ENCODE data around the gene TMUB1. TPM values are rescaled to one million over a fixed set of nuclear protein-coding genes. Genes with fewer than 3 reads are reported as not detected.

The TMUB1 gene, protein sequence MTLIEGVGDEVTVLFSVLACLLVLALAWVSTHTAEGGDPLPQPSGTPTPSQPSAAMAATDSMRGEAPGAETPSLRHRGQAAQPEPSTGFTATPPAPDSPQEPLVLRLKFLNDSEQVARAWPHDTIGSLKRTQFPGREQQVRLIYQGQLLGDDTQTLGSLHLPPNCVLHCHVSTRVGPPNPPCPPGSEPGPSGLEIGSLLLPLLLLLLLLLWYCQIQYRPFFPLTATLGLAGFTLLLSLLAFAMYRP
- 13.6 and 21.9 TPM in 2 replicates for total RNA-seq

DNA sequence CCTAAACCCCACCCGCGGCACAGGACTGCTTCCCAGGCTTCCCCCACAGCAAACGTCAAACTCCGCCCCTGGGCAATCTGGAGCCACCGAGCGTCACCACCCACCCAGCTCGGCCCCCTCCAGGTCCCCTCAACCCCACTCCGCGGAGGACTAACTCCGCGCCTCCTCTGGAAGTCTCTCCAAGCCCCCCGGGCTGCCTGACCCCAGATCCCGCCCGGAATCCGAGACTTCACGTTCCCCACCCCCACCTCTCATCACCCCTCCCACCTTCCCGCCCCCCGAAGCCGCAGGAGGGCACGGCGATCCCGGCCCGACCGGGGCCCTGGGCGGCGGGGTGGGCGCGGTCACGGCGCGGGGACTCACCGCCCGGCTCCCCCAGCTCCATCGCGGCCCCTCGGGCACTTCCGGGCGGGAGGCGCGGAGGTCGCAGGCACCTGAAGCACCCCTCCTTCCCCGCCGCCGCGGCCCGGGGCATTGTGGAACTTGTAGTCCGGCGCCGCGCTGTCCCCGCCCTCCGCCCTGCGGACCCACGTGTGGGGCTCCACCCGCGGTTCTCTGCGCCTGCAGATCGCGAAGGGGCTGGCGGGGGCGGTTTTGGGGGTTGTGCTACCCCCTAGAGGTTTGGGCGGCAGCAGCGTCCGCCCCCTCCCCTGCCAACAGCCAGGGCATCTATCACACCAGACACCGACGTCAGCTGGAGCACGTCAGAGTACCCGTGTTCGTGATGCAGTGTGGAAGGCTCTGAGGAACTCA is at the start of gene TMUB1:
Gene TMUB1, minus strand, starts transcription at position 423 of the 753 bp plus-strand sequence. CDS start 930 bp downstream, outside the sequence.

DNA sequence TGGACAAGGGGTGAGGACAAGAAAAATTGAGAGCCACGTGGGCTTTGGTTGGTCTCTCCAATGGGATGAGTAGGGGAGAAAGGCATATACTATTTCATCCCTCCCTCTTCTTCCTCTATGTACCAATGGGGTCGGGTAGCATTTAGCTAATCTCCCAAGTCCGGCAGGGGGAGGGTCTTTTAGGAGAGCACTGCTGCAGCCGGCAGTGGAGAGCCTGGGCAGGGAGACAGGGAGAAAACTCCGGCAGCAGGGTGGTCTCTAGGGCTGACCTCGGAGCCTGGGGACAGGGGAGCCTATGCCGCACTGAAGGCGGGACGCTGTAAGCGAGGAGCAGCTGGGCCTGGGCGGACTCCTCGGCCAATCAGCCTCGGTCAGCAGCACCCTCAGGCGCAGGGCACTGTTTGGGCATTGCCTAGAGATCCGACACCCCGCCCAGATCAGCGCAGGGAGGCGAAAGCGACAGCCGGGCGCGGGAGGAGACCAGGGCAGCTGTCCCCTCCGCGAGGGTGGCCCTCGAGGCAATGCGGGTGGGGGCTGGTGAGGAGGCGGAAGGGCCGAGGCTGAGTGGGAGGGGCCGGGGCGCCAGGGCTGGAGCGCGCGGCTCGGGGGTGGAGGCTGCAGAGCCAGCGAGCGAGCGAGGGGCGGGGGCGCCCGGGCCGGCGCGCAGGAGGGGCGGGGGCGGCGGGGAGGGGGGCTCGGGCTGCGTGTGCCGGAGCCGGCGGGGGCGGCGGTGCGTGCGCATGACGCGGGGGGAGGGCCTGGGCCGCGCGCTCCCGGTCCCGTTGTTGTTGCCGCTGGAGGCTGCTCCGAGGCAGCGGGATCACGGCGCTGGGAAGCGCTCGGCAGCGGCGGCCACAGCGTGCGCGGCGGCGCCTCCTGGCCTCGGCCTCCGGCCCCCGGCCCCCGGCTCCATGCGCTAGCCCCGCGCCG is 2.7 kb upstream of the TMUB1 start, which contains the start of gene AGAP3:
Gene AGAP3, plus strand, starts transcription at position 785 of the 930 bp plus-strand sequence. CDS start 267 bp downstream, outside the sequence.

DNA sequence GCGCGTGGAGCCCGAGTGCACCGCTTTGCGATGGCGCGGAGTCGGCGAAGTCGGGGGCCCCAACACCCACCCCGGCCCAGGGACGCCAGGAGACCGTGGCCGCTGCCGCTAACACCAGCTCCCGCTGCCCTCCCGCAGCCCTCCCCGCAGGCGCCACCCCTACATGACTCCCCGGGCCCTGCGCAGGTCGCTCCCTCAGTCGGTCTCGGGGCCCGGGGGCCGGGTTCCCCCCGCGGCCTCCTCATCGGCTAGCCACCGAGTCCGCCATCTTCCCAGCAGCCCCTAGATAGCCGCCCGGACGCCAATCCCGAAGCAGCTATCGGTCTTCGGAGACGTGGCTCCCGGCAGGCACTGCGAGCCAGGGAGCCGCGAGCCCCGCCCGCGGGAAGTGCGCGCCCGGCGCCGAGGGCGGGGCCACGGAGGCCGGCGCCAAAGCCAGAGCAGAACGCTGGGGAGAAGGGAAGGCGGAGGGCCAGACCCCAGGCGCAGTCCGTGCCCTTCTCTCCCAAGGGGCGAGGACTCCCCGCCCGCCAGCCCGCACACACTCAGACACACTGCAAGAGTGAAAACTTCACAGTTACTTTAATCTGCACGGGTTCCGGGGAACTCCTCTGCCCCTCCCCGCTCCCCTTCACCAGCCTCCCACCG is 2.6 kb downstream of the TMUB1 start, which contains the start of gene FASTK:
Gene FASTK, minus strand, starts transcription at position 288 of the 648 bp plus-strand sequence. Its CDS starts 43 bp downstream, at position 245.

DNA sequence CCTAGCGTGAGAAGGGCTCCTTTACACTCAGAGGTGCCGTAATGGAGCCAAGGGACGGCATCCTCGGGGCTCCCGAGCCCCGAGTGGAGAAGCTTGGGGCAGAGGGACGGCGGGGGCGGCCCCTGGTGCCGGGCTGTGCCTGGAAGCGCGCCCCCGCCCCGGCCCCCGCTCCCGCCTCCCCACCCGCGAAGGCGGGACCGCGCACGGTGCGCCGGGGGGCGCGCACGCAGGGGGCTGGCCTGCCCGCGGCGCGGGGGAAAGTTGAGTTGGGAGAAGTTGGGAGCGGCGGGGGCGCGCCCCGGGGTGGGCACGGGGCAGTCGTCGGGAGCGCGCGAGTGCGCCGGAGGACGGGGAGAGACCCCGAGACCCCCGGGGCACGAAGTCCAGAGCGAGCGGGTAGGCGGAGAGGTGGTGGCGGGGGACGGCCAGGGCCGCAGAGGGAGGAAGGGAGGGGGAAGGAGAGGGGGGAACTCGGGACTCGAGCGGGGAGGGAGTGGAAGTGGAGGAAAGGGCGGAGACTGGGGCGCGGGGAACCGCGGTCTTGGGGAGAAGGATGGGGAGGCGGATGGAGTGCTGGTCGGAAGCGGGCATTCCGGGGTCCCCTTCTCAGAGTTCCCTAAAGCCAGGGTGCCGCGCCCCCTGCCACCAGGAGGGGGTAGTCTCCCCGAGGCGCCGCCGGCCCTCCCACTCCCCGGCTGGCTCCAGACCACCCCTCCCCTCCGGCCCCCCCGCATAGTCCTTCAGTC is 23.8 kb downstream of the TMUB1 start, which contains the start of gene SLC4A2:
Gene SLC4A2, plus strand, starts transcription at position 223 of the 746 bp plus-strand sequence. CDS start 2,399 bp downstream, outside the sequence.

DNA sequence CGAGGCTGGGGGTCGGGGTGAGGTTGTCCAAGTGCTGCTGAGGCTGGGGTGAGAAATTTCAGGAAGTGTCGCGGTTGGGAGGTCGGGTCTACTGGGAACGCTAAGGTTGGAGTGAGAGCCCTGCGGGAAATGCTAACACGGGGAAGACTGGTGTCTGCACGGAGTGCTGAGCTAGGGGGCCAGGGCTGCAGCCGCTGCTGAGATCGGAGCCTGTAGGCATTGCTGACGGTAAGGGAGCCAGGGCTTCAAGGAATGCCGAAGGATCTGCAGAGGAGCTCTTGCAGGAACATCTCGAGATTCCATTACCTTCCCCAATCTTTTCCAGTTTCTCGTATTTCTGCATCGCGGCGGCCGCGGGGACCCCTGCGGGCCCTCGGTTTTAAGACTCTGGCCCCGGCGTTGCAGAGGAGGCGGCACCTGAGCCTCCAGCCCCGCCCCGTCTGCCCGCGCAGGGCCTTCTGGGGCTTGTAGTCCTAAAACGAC is 25.7 kb downstream of the TMUB1 start, which contains the start of gene CDK5:
Gene CDK5, minus strand, starts transcription at position 392 of the 483 bp plus-strand sequence. Its CDS starts 49 bp downstream, at position 343.

DNA sequence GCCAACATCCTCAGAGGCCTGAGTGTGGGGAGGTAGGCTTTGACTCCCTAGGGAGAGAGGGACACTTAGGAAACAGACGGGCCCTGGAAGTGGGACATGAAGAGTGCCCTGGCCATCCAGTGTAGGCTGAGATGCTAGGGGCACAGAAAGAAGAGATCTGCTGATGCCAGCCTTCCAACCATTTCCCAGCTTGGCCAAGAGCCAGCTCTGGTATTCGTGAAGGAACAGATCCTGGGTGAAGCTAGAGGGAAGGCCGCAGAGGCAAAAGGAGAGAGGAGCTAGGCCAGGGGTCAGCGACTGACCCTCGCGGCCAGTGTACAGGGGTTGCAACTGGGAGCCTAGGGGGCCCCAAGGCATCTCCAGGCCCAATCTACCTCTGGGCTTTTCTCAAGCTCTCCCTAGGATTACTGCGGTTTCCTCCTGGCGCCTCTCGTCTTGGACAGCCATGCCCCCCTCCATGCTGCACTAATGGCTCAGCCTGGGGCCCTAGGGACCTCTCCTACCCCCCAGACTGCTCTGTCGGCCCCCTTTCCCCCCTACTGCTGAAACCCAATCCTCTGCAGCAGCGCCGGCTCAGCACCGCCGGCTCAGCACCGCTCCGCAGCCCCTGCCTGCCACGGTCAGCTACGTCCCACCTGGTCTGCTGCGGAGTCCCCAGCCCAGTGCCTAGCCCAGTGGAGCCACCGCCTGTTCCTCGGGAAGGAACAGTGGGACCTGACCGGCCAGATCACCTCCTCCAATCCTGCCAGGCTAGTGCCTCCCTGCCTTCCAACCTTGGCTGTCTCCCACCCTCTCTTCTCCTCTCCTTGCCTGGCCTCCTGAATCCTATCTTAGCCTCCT is 35.1 kb downstream of the TMUB1 start, which contains the start of gene ASIC3:
Gene ASIC3, plus strand, starts transcription at position 556 of the 840 bp plus-strand sequence. CDS start 355 bp downstream, outside the sequence.

Other genes with a start within 250 kb of the TMUB1 start
- not detected in 2 replicates for gene AOC1, start 231.0 kb downstream of the TMUB1 start, total RNA-seq
- under 0.01 and 0.07 TPM in 2 replicates for gene KCNH2, start 105.2 kb downstream of the TMUB1 start, total RNA-seq
- 86.2 and 96.3 TPM in 2 replicates for gene NOS3, start 92.5 kb downstream of the TMUB1 start, total RNA-seq
- gene ATG9B, start 59.0 kb downstream of the TMUB1 start, total RNA-seq: under 0.01 and 0.07 TPM in 2 replicates
- 31.0 and 31.9 TPM in 2 replicates for gene ABCB8, start 55.0 kb downstream of the TMUB1 start, total RNA-seq
- gene ASIC3, start 35.0 kb downstream of the TMUB1 start, total RNA-seq: 0.07 TPM in 1 of 2 replicates, not detected in the other
- 14.5 and 14.6 TPM in 2 replicates for gene CDK5, start 25.6 kb downstream of the TMUB1 start, total RNA-seq
- gene SLC4A2, start 23.9 kb downstream of the TMUB1 start, total RNA-seq: 65.5 and 69.3 TPM in 2 replicates
- 46.4 and 50.1 TPM in 2 replicates for gene FASTK, start 2.7 kb downstream of the TMUB1 start, total RNA-seq
- 97.4 and 112 TPM in 2 replicates for gene AGAP3, start 3.0 kb upstream of the TMUB1 start, total RNA-seq
- not detected in 2 replicates for gene GBX1, start 84.2 kb upstream of the TMUB1 start, total RNA-seq
- gene ASB10, start 103.8 kb upstream of the TMUB1 start, total RNA-seq: not detected in 2 replicates
- gene H2BK1, start 127.0 kb upstream of the TMUB1 start, total RNA-seq: not detected in 2 replicates
- 77.8 and 86.2 TPM in 2 replicates for gene ABCF2, start 143.7 kb upstream of the TMUB1 start, total RNA-seq
- 59.7 and 61.5 TPM in 2 replicates for gene CHPF2, start 149.0 kb upstream of the TMUB1 start, total RNA-seq
- gene SMARCD3, start 165.2 kb upstream of the TMUB1 start, total RNA-seq: 5.6 and 5.8 TPM in 2 replicates

Measured in thoracic aorta endothelial cell (primary cell).